Activated T-cell treated with anti-CD3 and anti-CD28 coated beads, Interleukin-2, amount 50 U/mL, for 4 hours (primary cell): ENCODE results near the gene TMC8. TPM values are rescaled to one million over a fixed set of nuclear protein-coding genes. Genes with fewer than 3 reads are reported as not detected.
"Not testable (repeated sequence)": the region's sequence is repeated elsewhere in the genome, so short reads cannot be mapped to it uniquely, and the experiment has no call there.

Experiments
- ATAC-seq, 2 donors: fragments of 200-7000 bp; cut with Tn5 transposase; one replicate each; pipeline ENCODE4 v1.10.0; 2021
- DNase-seq: peaks from one replicate; pipeline ENCODE4 v3.0.0-alpha.2; 2020
- H3K27me3 Mint-ChIP-seq: one replicate; pipeline ENCODE4 v1.8.0; 2021; ENCODE audit warnings: low read depth, mixed read lengths
- H3K36me3 Mint-ChIP-seq: one replicate; pipeline ENCODE4 v1.8.0; 2022; ENCODE audit warnings: mixed read lengths; ENCODE audit not compliant: insufficient read depth
- H3K4me1 Mint-ChIP-seq: one replicate; pipeline ENCODE4 v1.8.0; 2021; ENCODE audit warnings: low read depth, mixed read lengths
- H3K4me3 Mint-ChIP-seq: one replicate; pipeline ENCODE4 v1.8.0; 2021; ENCODE audit warnings: mild to moderate bottlenecking, moderate library complexity, mixed read lengths
- H3K9me3 Mint-ChIP-seq: one replicate; pipeline ENCODE4 v1.8.0; 2021; ENCODE audit warnings: mixed read lengths
- total RNA-seq, 3 donors: library from RNA; stranded (reverse); gene quantifications; one replicate each; pipeline ENCODE4 v1.2.1, GENCODE V29; 2021

Gene TMC8, protein sequence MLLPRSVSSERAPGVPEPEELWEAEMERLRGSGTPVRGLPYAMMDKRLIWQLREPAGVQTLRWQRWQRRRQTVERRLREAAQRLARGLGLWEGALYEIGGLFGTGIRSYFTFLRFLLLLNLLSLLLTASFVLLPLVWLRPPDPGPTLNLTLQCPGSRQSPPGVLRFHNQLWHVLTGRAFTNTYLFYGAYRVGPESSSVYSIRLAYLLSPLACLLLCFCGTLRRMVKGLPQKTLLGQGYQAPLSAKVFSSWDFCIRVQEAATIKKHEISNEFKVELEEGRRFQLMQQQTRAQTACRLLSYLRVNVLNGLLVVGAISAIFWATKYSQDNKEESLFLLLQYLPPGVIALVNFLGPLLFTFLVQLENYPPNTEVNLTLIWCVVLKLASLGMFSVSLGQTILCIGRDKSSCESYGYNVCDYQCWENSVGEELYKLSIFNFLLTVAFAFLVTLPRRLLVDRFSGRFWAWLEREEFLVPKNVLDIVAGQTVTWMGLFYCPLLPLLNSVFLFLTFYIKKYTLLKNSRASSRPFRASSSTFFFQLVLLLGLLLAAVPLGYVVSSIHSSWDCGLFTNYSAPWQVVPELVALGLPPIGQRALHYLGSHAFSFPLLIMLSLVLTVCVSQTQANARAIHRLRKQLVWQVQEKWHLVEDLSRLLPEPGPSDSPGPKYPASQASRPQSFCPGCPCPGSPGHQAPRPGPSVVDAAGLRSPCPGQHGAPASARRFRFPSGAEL
- 10 to 100 TPM; 46.9 to 69.4 (median 61.7) TPM for total RNA-seq

DNA sequence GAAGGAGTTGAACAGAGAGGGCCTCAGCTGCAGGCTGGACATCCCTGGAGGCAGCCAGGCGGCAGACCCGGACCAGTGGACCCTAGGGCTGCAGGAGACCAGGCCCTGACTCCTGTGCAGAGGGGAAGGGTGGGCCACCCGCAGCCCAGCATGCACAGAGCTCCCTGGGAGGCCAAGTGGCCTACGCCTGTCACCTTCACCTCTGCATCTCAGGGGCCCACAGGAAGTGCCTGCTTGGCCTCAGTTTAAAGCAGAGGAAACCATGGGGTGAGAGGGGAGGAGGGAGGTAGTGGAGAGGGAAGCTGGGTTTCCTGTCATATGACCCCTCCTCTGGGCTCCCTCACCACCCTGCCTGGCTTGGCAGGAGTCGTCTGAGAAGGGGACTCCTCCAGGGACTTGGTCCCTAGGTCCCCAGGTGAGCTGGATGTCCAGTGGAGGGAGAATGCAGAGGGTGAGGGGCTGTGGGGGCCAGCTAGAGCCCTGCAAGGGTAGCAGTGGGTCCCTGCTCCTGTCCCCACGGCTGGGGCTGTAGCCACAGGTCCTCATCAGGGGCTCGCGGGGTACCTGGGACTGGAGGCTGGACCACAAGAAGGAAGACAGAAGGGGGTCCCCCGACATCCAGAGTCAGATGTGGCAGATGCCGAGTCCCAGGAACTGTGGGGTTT lies at the start of gene TMC8:
TMC8 (plus strand) TSS at position 335 of the 665 bp plus-strand sequence. CDS start 818 bp downstream, outside the sequence.
- Mint-ChIP-seq H3K36me3 (peaks cover 14% of the 10 kb centered on the region), H3K27me3 (no peaks in the 10 kb centered on the region), H3K9me3 (no peaks in the 10 kb centered on the region), H3K4me1 (peaks cover 73% of the 10 kb centered on the region), H3K4me3 (peak within 1 kb of the TSS; percentile 90)
- DNase-seq (peak; percentile 44), ATAC-seq (peak; percentile 21 to 22)

GRCh38 chr17:78081551-78081950 lies 49.0 kb upstream of the TMC8 start:
- no peak overlapping the region for H3K4me3 Mint-ChIP-seq
- ATAC-seq: no peak
- DNase-seq: no peak
- H3K4me1 Mint-ChIP-seq: no peaks in the 10 kb centered on the region
- no peaks in the 10 kb centered on the region for H3K9me3 Mint-ChIP-seq
- no peaks in the 10 kb centered on the region for H3K27me3 Mint-ChIP-seq
- peaks cover 32% of the 10 kb centered on the region for H3K36me3 Mint-ChIP-seq

DNA sequence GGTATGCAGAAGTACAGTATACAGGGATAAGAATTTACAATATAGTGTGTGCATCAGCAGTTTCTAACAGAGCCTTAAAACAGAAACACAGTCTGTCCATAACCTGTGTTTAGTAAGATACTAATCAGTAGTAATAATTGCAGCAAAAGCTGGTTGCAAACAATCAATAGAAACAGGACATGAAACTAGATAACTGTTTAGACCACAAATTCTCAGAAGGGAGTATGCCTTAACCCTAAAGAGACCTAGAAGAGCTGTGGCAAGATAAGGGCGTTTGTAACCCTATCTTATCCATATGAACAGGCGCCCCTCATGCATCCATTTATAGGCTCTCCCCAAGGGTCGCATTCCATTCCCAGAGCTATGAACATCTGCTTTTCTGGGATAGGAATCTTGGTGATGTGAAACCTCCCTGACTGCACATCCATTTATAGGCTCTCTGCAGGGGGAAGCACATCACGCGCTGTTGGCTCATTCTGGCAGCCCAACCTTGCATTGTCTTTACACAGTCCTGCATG lies 48.2 kb upstream of the TMC8 start:
- not testable (repeated sequence) for H3K4me1 Mint-ChIP-seq, ATAC-seq, H3K27me3 Mint-ChIP-seq, DNase-seq, H3K4me3 Mint-ChIP-seq, H3K9me3 Mint-ChIP-seq
- peaks cover 33% of the 10 kb centered on the region for H3K36me3 Mint-ChIP-seq

DNA sequence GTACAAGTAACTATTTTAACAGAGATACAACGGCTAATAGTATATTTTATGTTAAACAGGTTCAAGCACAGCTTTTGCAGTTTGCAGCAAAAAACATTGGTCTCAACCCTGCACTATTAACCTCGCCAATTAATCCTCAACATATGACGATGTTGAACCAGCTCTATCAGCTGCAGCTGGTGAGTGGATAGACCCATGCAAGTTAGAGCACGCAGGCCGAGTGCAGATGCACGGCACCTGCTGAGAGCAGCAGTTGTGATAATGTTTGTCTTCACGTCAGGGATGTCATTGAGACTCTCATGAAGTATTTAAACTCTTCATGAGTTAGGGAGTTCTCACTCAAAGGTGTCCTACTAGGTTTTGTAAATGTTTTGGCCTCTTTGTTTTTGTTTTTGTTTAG lies 47.6 kb upstream of the TMC8 start:
- H3K4me1 Mint-ChIP-seq: no peaks in the 10 kb centered on the region
- H3K36me3 Mint-ChIP-seq: peaks cover 34% of the 10 kb centered on the region
- no peaks in the 10 kb centered on the region for H3K9me3 Mint-ChIP-seq
- H3K27me3 Mint-ChIP-seq: no peaks in the 10 kb centered on the region
- DNase-seq (no peak), ATAC-seq (no peak)
- no peak overlapping the region for H3K4me3 Mint-ChIP-seq

DNA sequence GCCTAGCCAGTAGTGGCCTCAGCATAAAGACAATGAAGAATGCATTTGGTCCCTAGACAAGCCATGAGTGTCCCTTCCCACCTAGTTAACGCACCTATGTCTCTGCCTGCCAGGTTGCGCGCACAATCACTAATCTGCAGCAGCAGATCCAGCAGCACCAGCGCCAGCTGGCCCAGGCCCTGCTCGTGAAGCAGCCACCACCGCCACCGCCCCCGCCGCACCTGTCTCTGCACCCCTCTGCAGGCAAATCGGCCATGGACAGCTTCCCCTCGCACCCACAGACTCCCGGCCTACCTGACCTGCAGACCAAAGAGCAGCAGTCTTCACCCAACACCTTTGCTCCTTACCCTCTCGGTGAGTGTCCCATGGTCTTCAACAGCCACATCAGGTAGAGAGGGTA lies 43.8 kb upstream of the TMC8 start:
- no peak for DNase-seq
- peaks cover 35% of the 10 kb centered on the region for H3K36me3 Mint-ChIP-seq
- ATAC-seq: no peak
- H3K27me3 Mint-ChIP-seq: no peaks in the 10 kb centered on the region
- H3K9me3 Mint-ChIP-seq: no peaks in the 10 kb centered on the region
- no peak overlapping the region for H3K4me3 Mint-ChIP-seq
- no peaks in the 10 kb centered on the region for H3K4me1 Mint-ChIP-seq

DNA sequence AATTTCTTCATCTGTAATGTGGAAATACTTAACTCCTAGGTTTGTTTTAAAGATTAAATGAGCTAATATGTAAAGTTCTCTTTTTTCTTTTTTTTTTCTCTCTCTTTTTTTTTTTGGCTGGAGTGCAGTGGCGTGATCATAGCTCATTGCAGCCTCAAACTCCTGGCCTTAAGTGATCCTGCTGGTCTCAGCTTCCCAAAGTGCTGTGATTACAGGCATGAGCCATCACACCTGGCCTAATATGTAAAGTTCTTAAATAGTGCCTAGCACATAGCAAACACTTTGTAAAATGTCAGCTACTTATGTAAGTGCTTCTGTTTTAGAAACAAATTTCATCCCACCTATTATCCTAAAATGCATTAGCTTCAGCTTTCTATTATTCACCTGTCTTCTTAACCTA lies 42.0 kb upstream of the TMC8 start:
- Mint-ChIP-seq H3K4me3 (no peak overlapping the region), H3K9me3 (no peaks in the 10 kb centered on the region), H3K4me1 (no peaks in the 10 kb centered on the region), H3K27me3 (no peaks in the 10 kb centered on the region), H3K36me3 (peaks cover 41% of the 10 kb centered on the region)
- ATAC-seq (no peak), DNase-seq (no peak)

DNA sequence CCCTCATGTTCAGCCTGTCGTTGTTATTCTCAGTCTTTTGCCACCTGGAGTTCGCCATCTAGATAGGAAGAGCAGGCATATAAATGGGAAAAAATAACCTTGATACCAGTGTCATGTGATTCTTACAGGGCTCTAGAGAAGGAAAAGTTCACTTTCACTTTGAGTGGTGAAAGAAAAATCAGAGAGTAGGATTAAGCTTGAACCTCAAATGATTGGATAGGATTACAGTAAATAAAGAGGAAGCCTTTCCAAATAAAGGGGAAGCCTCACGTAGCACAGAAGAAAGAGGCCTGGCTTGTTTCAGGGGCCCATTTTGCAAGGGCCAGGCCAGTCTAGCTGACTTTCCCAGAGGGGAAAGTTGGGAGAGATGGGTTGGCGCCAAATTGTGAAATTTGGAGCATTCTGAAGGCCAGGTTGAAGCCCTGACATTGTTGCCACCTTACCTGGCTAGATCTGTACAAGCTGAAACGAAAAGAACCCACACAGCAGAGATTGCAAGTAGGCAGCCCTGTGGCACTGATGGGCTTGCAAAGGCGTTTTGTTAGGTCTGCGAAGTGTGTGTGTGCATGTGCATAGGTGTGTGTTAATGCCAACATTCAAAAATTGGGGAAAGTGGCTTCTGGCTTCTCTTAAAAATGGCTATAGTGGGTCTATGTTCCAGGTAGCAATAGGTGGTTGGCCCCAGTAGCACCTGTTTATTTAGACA lies 40.8 kb upstream of the TMC8 start:
- H3K36me3 Mint-ChIP-seq: peaks cover 46% of the 10 kb centered on the region
- no peaks in the 10 kb centered on the region for H3K9me3 Mint-ChIP-seq
- H3K4me3 Mint-ChIP-seq: no peak overlapping the region
- DNase-seq (no peak), ATAC-seq (no peak)
- H3K27me3 Mint-ChIP-seq: no peaks in the 10 kb centered on the region
- H3K4me1 Mint-ChIP-seq: no peaks in the 10 kb centered on the region

GRCh38 chr17:78092794-78093324 lies 37.7 kb upstream of the TMC8 start:
- H3K9me3 Mint-ChIP-seq: no peaks in the 10 kb centered on the region
- no peak for DNase-seq
- no peaks in the 10 kb centered on the region for H3K27me3 Mint-ChIP-seq
- no peak for ATAC-seq
- peaks cover 49% of the 10 kb centered on the region for H3K36me3 Mint-ChIP-seq
- no peak overlapping the region for H3K4me3 Mint-ChIP-seq
- H3K4me1 Mint-ChIP-seq: no peaks in the 10 kb centered on the region

- Mint-ChIP-seq H3K27me3 (no peaks in the 10 kb centered on the region), H3K36me3 (peaks cover 58% of the 10 kb centered on the region), H3K4me3 (no peak overlapping the region), H3K4me1 (no peaks in the 10 kb centered on the region), H3K9me3 (no peaks in the 10 kb centered on the region)
- no peak for ATAC-seq
- DNase-seq: no peak
Observed at GRCh38 chr17:78095035-78095434, 35.5 kb upstream of the TMC8 start.

DNA sequence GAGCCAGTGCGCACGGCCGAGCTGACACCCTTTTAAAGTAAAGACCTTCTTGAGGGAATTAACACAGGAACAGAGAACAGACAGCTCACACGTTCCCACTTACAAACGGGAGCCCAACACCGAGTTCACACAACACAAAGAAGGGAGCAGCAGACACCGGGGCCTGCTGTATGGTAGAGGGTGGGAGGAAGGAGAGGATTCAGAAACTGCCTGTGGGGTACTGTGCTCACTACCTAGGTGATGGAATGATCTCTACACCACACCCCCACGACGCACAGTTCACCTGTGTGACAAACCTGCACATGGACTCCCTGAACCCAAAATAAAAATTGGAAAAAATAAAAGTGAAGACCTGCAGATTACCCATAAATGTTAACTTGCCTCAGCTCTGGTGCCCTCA lies 34.5 kb upstream of the TMC8 start:
- DNase-seq (no peak), ATAC-seq (no peak)
- H3K36me3 Mint-ChIP-seq: peaks cover 59% of the 10 kb centered on the region
- H3K4me1 Mint-ChIP-seq: no peaks in the 10 kb centered on the region
- no peak overlapping the region for H3K4me3 Mint-ChIP-seq
- H3K27me3 Mint-ChIP-seq: no peaks in the 10 kb centered on the region
- no peaks in the 10 kb centered on the region for H3K9me3 Mint-ChIP-seq

DNA sequence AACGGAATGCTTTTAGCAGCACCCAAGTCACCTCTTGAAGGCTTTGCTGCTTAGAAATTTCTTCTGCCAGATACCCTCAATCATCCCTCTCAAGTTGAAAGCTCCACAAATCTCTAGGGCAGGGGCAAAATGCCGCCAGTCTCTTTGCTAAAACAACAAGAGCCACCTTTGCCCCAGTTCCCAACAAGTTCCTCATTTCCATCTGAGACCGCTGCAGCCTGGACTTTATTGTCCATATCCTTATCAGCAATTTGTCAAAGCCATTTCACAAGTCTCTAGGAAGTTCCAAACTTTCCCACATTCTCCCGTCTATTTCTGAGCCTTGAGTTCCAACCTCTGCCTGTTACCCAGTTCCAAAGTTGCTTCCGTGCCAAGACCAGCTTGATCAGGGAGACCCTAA lies 29.5 kb upstream of the TMC8 start:
- ATAC-seq (no peak), DNase-seq (no peak)
- Mint-ChIP-seq H3K4me3 (no peak overlapping the region), H3K27me3 (no peaks in the 10 kb centered on the region), H3K9me3 (no peaks in the 10 kb centered on the region), H3K36me3 (peaks cover 49% of the 10 kb centered on the region), H3K4me1 (no peaks in the 10 kb centered on the region)

DNA sequence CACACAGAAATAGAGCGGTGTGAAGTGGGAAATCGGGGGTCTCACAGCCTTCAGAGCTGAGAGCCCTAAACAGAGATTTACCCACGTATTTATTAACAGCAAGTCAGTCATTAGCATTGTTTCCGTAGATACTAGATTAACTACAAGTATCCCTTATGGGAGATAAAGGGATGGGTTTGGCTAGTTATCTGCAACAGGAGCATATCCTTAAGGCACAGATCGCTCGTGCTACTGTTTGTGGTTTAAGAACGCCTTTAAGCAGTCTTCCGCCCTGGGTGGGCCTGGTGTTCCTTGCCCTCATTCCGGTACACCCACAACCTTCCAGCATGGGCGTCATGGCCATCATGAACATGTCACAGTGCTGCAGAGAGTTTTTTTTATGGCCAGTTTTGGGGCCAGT lies 29.0 kb upstream of the TMC8 start:
- Mint-ChIP-seq H3K4me3 (no peak overlapping the region), H3K9me3 (no peaks in the 10 kb centered on the region), H3K4me1 (no peaks in the 10 kb centered on the region), H3K27me3 (no peaks in the 10 kb centered on the region), H3K36me3 (peaks cover 46% of the 10 kb centered on the region)
- DNase-seq (no peak), ATAC-seq (no peak)

DNA sequence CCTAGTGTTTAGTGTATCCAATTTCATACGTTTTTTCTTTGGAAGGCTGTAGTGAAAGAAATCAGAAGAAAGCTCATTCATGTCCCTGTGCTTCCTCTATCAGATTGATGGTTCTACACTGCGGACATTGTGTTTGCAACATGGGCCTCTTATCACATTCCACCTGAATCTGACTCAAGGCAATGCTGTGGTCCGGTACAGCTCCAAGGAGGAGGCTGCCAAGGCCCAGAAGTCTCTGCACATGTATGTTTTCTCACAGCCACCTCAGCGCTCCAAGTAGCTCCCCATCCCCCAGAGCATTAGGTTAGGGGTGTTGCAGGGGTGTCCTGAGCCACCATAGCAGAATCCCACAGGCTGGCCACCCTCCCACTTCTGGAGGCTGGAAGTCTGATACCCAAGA lies 27.3 kb upstream of the TMC8 start:
- ATAC-seq (no peak), DNase-seq (no peak)
- Mint-ChIP-seq H3K36me3 (peaks cover 37% of the 10 kb centered on the region), H3K4me1 (peaks cover 10% of the 10 kb centered on the region), H3K9me3 (no peaks in the 10 kb centered on the region), H3K4me3 (no peak overlapping the region), H3K27me3 (no peaks in the 10 kb centered on the region)

DNA sequence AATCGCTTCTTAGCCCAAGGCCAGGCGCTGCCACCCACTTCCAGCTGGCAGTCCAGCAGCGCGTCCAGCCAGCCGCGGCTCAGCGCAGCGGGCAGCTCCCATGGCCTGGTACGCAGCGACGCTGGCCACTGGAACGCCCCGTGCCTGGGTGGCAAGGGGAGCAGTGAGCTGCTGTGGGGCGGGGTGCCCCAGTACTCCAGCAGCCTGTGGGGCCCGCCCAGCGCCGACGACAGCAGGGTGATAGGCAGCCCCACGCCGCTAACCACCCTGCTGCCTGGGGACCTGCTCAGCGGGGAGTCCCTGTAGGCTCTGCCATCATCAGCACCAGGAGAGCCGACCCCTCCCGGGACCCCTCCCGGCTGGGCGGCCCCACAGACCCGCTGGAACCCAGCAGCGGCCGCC lies 26.0 kb upstream of the TMC8 start:
- no peak for ATAC-seq
- Mint-ChIP-seq H3K36me3 (peaks cover 33% of the 10 kb centered on the region), H3K27me3 (no peaks in the 10 kb centered on the region), H3K9me3 (no peaks in the 10 kb centered on the region), H3K4me1 (peaks cover 10% of the 10 kb centered on the region), H3K4me3 (no peak overlapping the region)
- no peak for DNase-seq
